ENCODE measurements around the gene OR5B12.
A peak's percentile ranks its signal among the peaks of the same experiment; 100 is the strongest.
"Not testable (repeated sequence)": the region's sequence is repeated elsewhere in the genome, so short reads cannot be mapped to it uniquely, and the experiment has no call there.

Gene OR5B12

GRCh38 chr11:58399622-58400021 is 42.4 kb downstream of the OR5B12 start:
- not testable (repeated sequence) for H2BK120ac ChIP-seq (ENCODE audit: low read depth, low read length); H2BK12ac ChIP-seq (ENCODE audit: low read length in 2 of 2); H3K23ac ChIP-seq (ENCODE audit: low read length in 2 of 2); H3K27ac ChIP-seq (ENCODE audit: low read length, poor library complexity, severe bottlenecking); H3K79me1 ChIP-seq (replicated peaks; ENCODE audit: low read length, poor library complexity, severe bottlenecking); H2BK15ac ChIP-seq (ENCODE audit: low read depth, poor library complexity, severe bottlenecking); H3K9ac ChIP-seq (ENCODE audit: low read length); H3K4me1 ChIP-seq (ENCODE audit: control insufficient read depth, insufficient read depth, low read depth, low read length); H3K4me2 ChIP-seq (ENCODE audit: low read length, poor library complexity, severe bottlenecking); H4K91ac ChIP-seq (ENCODE audit: low read length); H3K4me3 ChIP-seq (ENCODE audit: insufficient read depth in 1 of 2, low read depth in 1 of 2, low read length in 2 of 2); H3K36me3 ChIP-seq (ENCODE audit: control insufficient read depth in 1 of 2, insufficient read depth in 2 of 2, low read depth in 1 of 2, low read length in 2 of 2); H2BK5ac ChIP-seq (ENCODE audit: low read depth, low read length, poor library complexity, severe bottlenecking); H3K4ac ChIP-seq (ENCODE audit: low read depth in 1 of 2, low read length in 2 of 2); H4K8ac ChIP-seq (ENCODE audit: low read length); DNase-seq; H3K14ac ChIP-seq (ENCODE audit: low read length in 2 of 2); H3K18ac ChIP-seq (ENCODE audit: low read depth in 1 of 2, low read length in 2 of 2); H2AFZ ChIP-seq (ENCODE audit: low read depth, low read length); H2AK5ac ChIP-seq (ENCODE audit: low read length, severe bottlenecking); H3K27me3 ChIP-seq (ENCODE audit: control insufficient read depth in 1 of 2, insufficient read depth in 1 of 2, low read length in 2 of 2)
- WGBS: no CpG with 5 or more reads among the region's 2 CpGs
- H3K9me3 ChIP-seq (ENCODE audit: control insufficient read depth, low read length): peaks cover 36% of the 10 kb centered on the region

- no peak overlapping the region for H2BK5ac ChIP-seq (ENCODE audit: low read depth, low read length, poor library complexity, severe bottlenecking)
- no peak overlapping the region for H2BK15ac ChIP-seq (ENCODE audit: low read depth, poor library complexity, severe bottlenecking)
- no peak overlapping the region for H2BK12ac ChIP-seq (ENCODE audit: low read length in 2 of 2)
- H4K8ac ChIP-seq (ENCODE audit: low read length): no peak overlapping the region
- no peak for DNase-seq
- no peak overlapping the region for H2AK5ac ChIP-seq (ENCODE audit: low read length, severe bottlenecking)
- no peak overlapping the region for H3K27ac ChIP-seq (ENCODE audit: low read length, poor library complexity, severe bottlenecking)
- H3K4ac ChIP-seq (ENCODE audit: low read depth in 1 of 2, low read length in 2 of 2): no peak overlapping the region
- no peak overlapping the region for H2BK120ac ChIP-seq (ENCODE audit: low read depth, low read length)
- no peak overlapping the region for H3K14ac ChIP-seq (ENCODE audit: low read length in 2 of 2)
- H3K23ac ChIP-seq (ENCODE audit: low read length in 2 of 2): no peak overlapping the region
- WGBS: 60% methylated on average over 1 of the region's 2 CpGs
- H3K9me3 ChIP-seq (ENCODE audit: control insufficient read depth, low read length): peaks cover 27% of the 10 kb centered on the region
- H3K27me3 ChIP-seq (ENCODE audit: control insufficient read depth in 1 of 2, insufficient read depth in 1 of 2, low read length in 2 of 2): no peaks in the 10 kb centered on the region
- H3K4me1 ChIP-seq (ENCODE audit: control insufficient read depth, insufficient read depth, low read depth, low read length): no peaks in the 10 kb centered on the region
- H3K36me3 ChIP-seq (ENCODE audit: control insufficient read depth in 1 of 2, insufficient read depth in 2 of 2, low read depth in 1 of 2, low read length in 2 of 2): no peaks in the 10 kb centered on the region
- peak overlapping the region in 1 of 2 experiments; percentile 31 for H3K4me3 ChIP-seq (ENCODE audit: insufficient read depth in 1 of 2, low read depth in 1 of 2, low read length in 2 of 2)
- H3K18ac ChIP-seq (ENCODE audit: low read depth in 1 of 2, low read length in 2 of 2): no peak overlapping the region
- H3K9ac ChIP-seq (ENCODE audit: low read length): no peak overlapping the region
- no peak overlapping the region for H4K91ac ChIP-seq (ENCODE audit: low read length)
- H3K4me2 ChIP-seq (ENCODE audit: low read length, poor library complexity, severe bottlenecking): no peak overlapping the region
- no peak overlapping the region for H2AFZ ChIP-seq (ENCODE audit: low read depth, low read length)
- no peaks in the 10 kb centered on the region for H3K79me1 ChIP-seq (replicated peaks; ENCODE audit: low read length, poor library complexity, severe bottlenecking)
These were observed 46.5 kb downstream of the OR5B12 start for GRCh38 chr11:58395581-58395980.

GRCh38 chr11:58394195-58394594 is 47.8 kb downstream of the OR5B12 start:
- DNase-seq: peak; percentile 8
- H3K27me3 ChIP-seq (ENCODE audit: control insufficient read depth in 1 of 2, insufficient read depth in 1 of 2, low read length in 2 of 2): no peaks in the 10 kb centered on the region

GRCh38 chr11:58392746-58393145 is 49.3 kb downstream of the OR5B12 start:
- Histone ChIP-seq H3K27me3 (ENCODE audit: control insufficient read depth in 1 of 2, insufficient read depth in 1 of 2, low read length in 2 of 2) (no peaks in the 10 kb centered on the region), H4K8ac (ENCODE audit: low read length) (no peak overlapping the region), H3K4ac (ENCODE audit: low read depth in 1 of 2, low read length in 2 of 2) (no peak overlapping the region), H3K79me1 (replicated peaks; ENCODE audit: low read length, poor library complexity, severe bottlenecking) (no peaks in the 10 kb centered on the region), H2BK5ac (ENCODE audit: low read depth, low read length, poor library complexity, severe bottlenecking) (no peak overlapping the region), H3K4me2 (ENCODE audit: low read length, poor library complexity, severe bottlenecking) (no peak overlapping the region), H3K27ac (ENCODE audit: low read length, poor library complexity, severe bottlenecking) (no peak overlapping the region), H3K18ac (ENCODE audit: low read depth in 1 of 2, low read length in 2 of 2) (no peak overlapping the region), H3K4me3 (ENCODE audit: insufficient read depth in 1 of 2, low read depth in 1 of 2, low read length in 2 of 2) (no peak overlapping the region), H3K4me1 (ENCODE audit: control insufficient read depth, insufficient read depth, low read depth, low read length) (no peaks in the 10 kb centered on the region), H2BK12ac (ENCODE audit: low read length in 2 of 2) (no peak overlapping the region), H2BK15ac (ENCODE audit: low read depth, poor library complexity, severe bottlenecking) (no peak overlapping the region), H2AFZ (ENCODE audit: low read depth, low read length) (no peak overlapping the region), H2BK120ac (ENCODE audit: low read depth, low read length) (no peak overlapping the region), H3K23ac (ENCODE audit: low read length in 2 of 2) (no peak overlapping the region), H3K9me3 (ENCODE audit: control insufficient read depth, low read length) (peaks cover 24% of the 10 kb centered on the region), H3K9ac (ENCODE audit: low read length) (no peak overlapping the region), H3K36me3 (ENCODE audit: control insufficient read depth in 1 of 2, insufficient read depth in 2 of 2, low read depth in 1 of 2, low read length in 2 of 2) (no peaks in the 10 kb centered on the region), H4K91ac (ENCODE audit: low read length) (no peak overlapping the region), H2AK5ac (ENCODE audit: low read length, severe bottlenecking) (no peak overlapping the region), H3K14ac (ENCODE audit: low read length in 2 of 2) (no peak overlapping the region)
- no peak for DNase-seq
- 17% methylated on average over 1 of the region's 1 CpG for WGBS

More at GRCh38 chr11:58394195-58394594, 47.8 kb downstream of the OR5B12 start:
- H3K4me3 ChIP-seq (ENCODE audit: insufficient read depth in 1 of 2, low read depth in 1 of 2, low read length in 2 of 2): no peak overlapping the region
- H2AK5ac ChIP-seq (ENCODE audit: low read length, severe bottlenecking): no peak overlapping the region
- no peaks in the 10 kb centered on the region for H3K36me3 ChIP-seq (ENCODE audit: control insufficient read depth in 1 of 2, insufficient read depth in 2 of 2, low read depth in 1 of 2, low read length in 2 of 2)
- H3K4me1 ChIP-seq (ENCODE audit: control insufficient read depth, insufficient read depth, low read depth, low read length): no peaks in the 10 kb centered on the region
- H2BK120ac ChIP-seq (ENCODE audit: low read depth, low read length): no peak overlapping the region
- H3K9me3 ChIP-seq (ENCODE audit: control insufficient read depth, low read length): peaks cover 27% of the 10 kb centered on the region
- H2BK12ac ChIP-seq (ENCODE audit: low read length in 2 of 2): no peak overlapping the region
- H3K79me1 ChIP-seq (replicated peaks; ENCODE audit: low read length, poor library complexity, severe bottlenecking): no peaks in the 10 kb centered on the region
- H3K18ac ChIP-seq (ENCODE audit: low read depth in 1 of 2, low read length in 2 of 2): no peak overlapping the region
- H3K27ac ChIP-seq (ENCODE audit: low read length, poor library complexity, severe bottlenecking): peak overlapping the region; percentile 54
- no peak overlapping the region for H2BK15ac ChIP-seq (ENCODE audit: low read depth, poor library complexity, severe bottlenecking)
- H4K91ac ChIP-seq (ENCODE audit: low read length): no peak overlapping the region
- no peak overlapping the region for H3K14ac ChIP-seq (ENCODE audit: low read length in 2 of 2)
- H2BK5ac ChIP-seq (ENCODE audit: low read depth, low read length, poor library complexity, severe bottlenecking): no peak overlapping the region
- no peak overlapping the region for H3K4ac ChIP-seq (ENCODE audit: low read depth in 1 of 2, low read length in 2 of 2)
- H3K9ac ChIP-seq (ENCODE audit: low read length): no peak overlapping the region
- no peak overlapping the region for H3K4me2 ChIP-seq (ENCODE audit: low read length, poor library complexity, severe bottlenecking)
- no peak overlapping the region for H2AFZ ChIP-seq (ENCODE audit: low read depth, low read length)
- no peak overlapping the region for H3K23ac ChIP-seq (ENCODE audit: low read length in 2 of 2)
- H4K8ac ChIP-seq (ENCODE audit: low read length): no peak overlapping the region
